ENCODE results near the gene HSPA14. TPM values are rescaled to one million over a fixed set of nuclear protein-coding genes. Genes with fewer than 3 reads are reported as not detected.
"Not testable (repeated sequence)": the region's sequence is repeated elsewhere in the genome, so short reads cannot be mapped to it uniquely, and the experiment has no call there.

The HSPA14 gene
- total and polyA plus RNA-seq, 8 donors, result 1.2 to 25.9 (median 16.3) TPM; not detected in 1

DNA sequence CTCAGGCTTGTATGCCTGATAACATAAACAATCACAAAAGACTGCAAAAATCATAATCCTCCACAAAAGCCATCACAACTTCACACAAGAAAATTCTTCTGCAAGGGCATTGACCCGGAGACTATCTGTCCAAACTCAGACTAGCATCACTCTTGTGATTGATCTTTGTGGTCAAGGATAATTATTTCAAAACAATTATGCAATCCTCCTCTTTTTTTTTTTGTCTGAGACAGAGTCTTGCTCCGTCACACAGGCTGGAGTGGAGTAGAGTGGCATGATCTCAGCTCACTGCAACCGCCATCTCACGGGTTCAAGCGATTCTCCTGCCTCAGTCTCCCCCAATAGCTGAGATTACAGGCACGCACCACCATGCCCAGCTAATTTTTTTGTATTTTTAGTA lies 22.4 kb upstream of the HSPA14 start:
- Histone ChIP-seq H3K36me3 (no peaks in the 10 kb centered on the region), H3K9me3 (no peaks in the 10 kb centered on the region), H3K4me3 (no peak overlapping the region), H3K27me3 (no peaks in the 10 kb centered on the region), H3K4me1 (peaks cover 0 to 9% (median 0%) of the 10 kb centered on the region in 4 donors), H3K27ac (no peak overlapping the region)
- intact Hi-C loops (cut with DNase I; ENCODE audit: low total_unique reads), result no loop called here
- TF ChIP-seq EP300 (IDR thresholded peaks at IDR 0.05) (no peak), POLR2A (IDR thresholded peaks at IDR 0.05) (no peak), POLR2AphosphoS5 (IDR thresholded peaks at IDR 0.05) (no peak)
- TF ChIP-seq, protein P1, sequence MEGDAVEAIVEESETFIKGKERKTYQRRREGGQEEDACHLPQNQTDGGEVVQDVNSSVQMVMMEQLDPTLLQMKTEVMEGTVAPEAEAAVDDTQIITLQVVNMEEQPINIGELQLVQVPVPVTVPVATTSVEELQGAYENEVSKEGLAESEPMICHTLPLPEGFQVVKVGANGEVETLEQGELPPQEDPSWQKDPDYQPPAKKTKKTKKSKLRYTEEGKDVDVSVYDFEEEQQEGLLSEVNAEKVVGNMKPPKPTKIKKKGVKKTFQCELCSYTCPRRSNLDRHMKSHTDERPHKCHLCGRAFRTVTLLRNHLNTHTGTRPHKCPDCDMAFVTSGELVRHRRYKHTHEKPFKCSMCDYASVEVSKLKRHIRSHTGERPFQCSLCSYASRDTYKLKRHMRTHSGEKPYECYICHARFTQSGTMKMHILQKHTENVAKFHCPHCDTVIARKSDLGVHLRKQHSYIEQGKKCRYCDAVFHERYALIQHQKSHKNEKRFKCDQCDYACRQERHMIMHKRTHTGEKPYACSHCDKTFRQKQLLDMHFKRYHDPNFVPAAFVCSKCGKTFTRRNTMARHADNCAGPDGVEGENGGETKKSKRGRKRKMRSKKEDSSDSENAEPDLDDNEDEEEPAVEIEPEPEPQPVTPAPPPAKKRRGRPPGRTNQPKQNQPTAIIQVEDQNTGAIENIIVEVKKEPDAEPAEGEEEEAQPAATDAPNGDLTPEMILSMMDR (IDR thresholded peaks at IDR 0.05), result no peak
- no peak for DNase-seq
- WGBS, 5 donors, result 88 to 93% (median 91%) methylated on average over 6 of the region's 6 CpGs

DNA sequence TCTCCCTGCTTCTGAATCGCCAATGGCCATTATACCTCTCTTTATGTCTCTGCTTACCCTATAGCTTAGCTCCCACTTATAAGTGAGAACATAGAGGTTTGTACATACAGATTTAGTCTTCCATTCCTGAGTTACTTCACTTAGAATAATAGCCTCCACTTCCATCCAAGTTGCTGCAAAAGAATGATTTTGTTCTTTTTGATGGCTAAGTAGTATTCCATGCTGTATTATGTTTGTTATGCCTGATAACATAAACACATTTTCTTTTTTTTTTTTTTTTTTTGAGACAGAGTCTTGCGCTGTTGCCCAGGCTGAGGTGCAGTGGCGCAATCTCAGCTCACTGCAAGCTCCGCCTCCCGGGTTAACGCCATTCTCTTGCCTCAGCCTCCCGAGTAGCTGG lies 21.4 kb upstream of the HSPA14 start:
- 91 to 100% (median 98%) methylated on average over 7 of the region's 7 CpGs for WGBS, 5 donors

DNA sequence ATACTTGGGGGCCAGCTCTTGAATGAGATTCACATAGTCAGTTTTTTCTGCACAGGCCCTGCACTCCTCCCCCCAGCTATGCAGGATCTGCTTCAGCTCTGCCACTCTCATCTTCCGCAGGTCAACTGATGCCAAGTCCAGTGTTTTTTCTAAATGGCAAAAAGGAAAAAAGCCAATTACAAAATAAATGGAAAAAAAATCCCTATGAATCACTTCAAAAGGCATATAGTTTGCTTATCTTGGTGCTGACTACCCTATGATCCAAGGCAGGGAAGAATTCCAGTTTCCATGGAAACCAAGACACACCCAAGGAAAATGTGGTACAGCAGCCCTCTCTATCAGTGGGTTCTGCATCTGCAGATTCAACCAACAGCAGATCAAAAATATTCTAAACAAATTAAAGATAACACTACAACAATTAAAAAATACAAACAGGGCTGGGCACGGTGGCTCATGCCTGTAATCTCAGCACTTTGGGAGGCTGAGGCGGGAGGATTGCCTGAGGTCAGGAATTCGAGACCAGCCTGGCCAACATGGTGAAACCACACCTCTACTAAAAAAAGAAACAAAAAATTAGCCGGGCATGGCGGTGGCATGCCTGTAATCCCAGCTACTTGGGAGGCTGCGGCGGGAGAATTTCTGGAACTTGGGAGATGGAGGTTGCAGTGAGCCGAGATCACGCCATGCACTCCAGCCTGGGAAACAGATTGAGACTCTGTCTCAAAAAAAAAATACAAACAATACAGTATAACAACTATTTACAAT lies 17.9 kb upstream of the HSPA14 start:
- Histone ChIP-seq H3K9me3 (no peaks in the 10 kb centered on the region), H3K36me3 (no peaks in the 10 kb centered on the region), H3K27me3 (no peaks in the 10 kb centered on the region), H3K4me1 (peaks cover 0 to 19% (median 1%) of the 10 kb centered on the region in 4 donors), H3K27ac (no peak overlapping the region), H3K4me3 (no peak overlapping the region)
- DNase-seq, result peak in 1 of 2 donors; percentile 35
- intact Hi-C loops (cut with DNase I; ENCODE audit: low total_unique reads), result loop anchor here (10.0 kb wide), 2 partner anchors 285 to 315 kb away; no protein-coding TSS in a partner anchor
- no peak for TF ChIP-seq POLR2A (IDR thresholded peaks at IDR 0.05)
- TF ChIP-seq POLR2AphosphoS5 (IDR thresholded peaks at IDR 0.05), result no peak
- TF ChIP-seq, protein P1 (IDR thresholded peaks at IDR 0.05), result no peak
- no peak for TF ChIP-seq EP300 (IDR thresholded peaks at IDR 0.05)
- WGBS, 5 donors, result 88 to 95% (median 93%) methylated on average over 10 of the region's 10 CpGs

More for the DNA sequence above, 21.4 kb upstream of the HSPA14 start:
- H3K9me3 ChIP-seq; H3K27me3 ChIP-seq; intact Hi-C loops (cut with DNase I; ENCODE audit: low total_unique reads); H3K36me3 ChIP-seq; H3K4me3 ChIP-seq; H3K4me1 ChIP-seq; H3K27ac ChIP-seq; DNase-seq: not testable (repeated sequence)

DNA sequence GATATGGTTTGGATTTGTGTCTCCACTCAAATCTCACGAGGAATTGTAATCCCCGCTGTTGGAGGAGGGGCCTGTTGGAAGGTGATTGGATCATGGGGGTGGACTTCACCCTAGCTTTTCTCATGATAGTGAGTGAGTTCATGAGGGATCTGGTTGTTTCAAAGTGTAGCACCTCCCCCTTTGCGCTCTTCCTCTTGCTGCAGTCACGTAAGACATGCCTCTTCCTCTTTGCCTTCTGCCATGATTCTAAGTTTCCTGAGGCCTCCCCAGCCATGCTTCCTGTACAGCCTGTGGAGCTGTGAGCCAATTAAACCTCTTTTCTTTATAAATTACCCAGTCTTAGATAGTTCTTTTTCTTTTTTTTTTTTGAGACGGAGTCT lies 17.3 kb upstream of the HSPA14 start:
- H3K4me1 ChIP-seq, result peaks cover 0 to 19% (median 1%) of the 10 kb centered on the region in 4 donors
- 92 to 98% (median 94%) methylated on average over 5 of the region's 5 CpGs for WGBS, 5 donors
- intact Hi-C loops (cut with DNase I; ENCODE audit: low total_unique reads), result loop anchor here (10.0 kb wide), 2 partner anchors 286 to 316 kb away; no protein-coding TSS in a partner anchor
- H3K4me3 ChIP-seq, result no peak overlapping the region
- H3K27me3 ChIP-seq, result no peaks in the 10 kb centered on the region
- H3K9me3 ChIP-seq, result no peaks in the 10 kb centered on the region
- TF ChIP-seq, protein P1 (IDR thresholded peaks at IDR 0.05), result no peak
- TF ChIP-seq EP300 (IDR thresholded peaks at IDR 0.05) (no peak), POLR2AphosphoS5 (IDR thresholded peaks at IDR 0.05) (no peak), POLR2A (IDR thresholded peaks at IDR 0.05) (no peak)
- H3K36me3 ChIP-seq, result no peaks in the 10 kb centered on the region
- H3K27ac ChIP-seq, result no peak overlapping the region
- no peak for DNase-seq

Data from stomach (tissue), 9 donors.